ENCODE measurements around the gene ADGRF3. TPM values are rescaled to one million over a fixed set of nuclear protein-coding genes. Genes with fewer than 3 reads are reported as not detected.

ADGRF3 gene
- total and polyA plus RNA-seq, 9 of the 15 experiments (the other 6 are each of a cell fraction or from before 2014, with no cell fraction given) = 0.04 to 0.54 (median 0.16) TPM; not detected in 2

GRCh38 chr2:26345545-26346453, 790 bp downstream of the ADGRF3 start, which contains the start of gene SELENOI (continued):
- TF ChIP-seq MTA3 (IDR thresholded peaks at IDR 0.05; ENCODE audit: borderline replicate concordance) (peak; percentile 76; the same call in 1 of the 2 replicates), CLOCK (CRISPR knock-in tag; IDR thresholded peaks at IDR 0.05; ENCODE audit: borderline replicate concordance) (no peak), ZNF165 (CRISPR knock-in tag; IDR thresholded peaks at IDR 0.05; ENCODE audit: borderline replicate concordance) (no peak), RBM22 (IDR thresholded peaks at IDR 0.05; ENCODE audit: low read depth, low read length, poor library complexity, severe bottlenecking) (no peak), JUNB (CRISPR knock-in tag; conservative IDR thresholded peaks at IDR 0.05) (no peak), KLF6 (CRISPR knock-in tag; IDR thresholded peaks at IDR 0.05; ENCODE audit: borderline replicate concordance) (no peak; the same call in 1 of the 2 replicates), RBM39 (optimal IDR thresholded peaks at IDR 0.05; ENCODE audit: low read depth, low read length) (no peak), HDAC3 (IDR thresholded peaks at IDR 0.05; ENCODE audit: borderline replicate concordance, partially characterized antibody) (no peak), TAF1 (IDR thresholded peaks at IDR 0.05; ENCODE audit: control insufficient read depth, extremely low read depth, insufficient read depth, low read length, severe bottlenecking) (peak; percentile 89), RFX1 (IDR thresholded peaks at IDR 0.05) (no peak), IRF2 (CRISPR knock-in tag; IDR thresholded peaks at IDR 0.05) (no peak), ZNF57 (CRISPR knock-in tag; IDR thresholded peaks at IDR 0.05) (no peak), NEUROD1 (IDR thresholded peaks at IDR 0.05; ENCODE audit: borderline replicate concordance, low read depth, low read length, partially characterized antibody) (peak; percentile 73), SMAD2 (IDR thresholded peaks at IDR 0.05; ENCODE audit: low read depth, low read length) (no peak), ETV1 (tag; conservative IDR thresholded peaks at IDR 0.05; ENCODE audit: low read depth) (no peak), ZNF785 (CRISPR knock-in tag; IDR thresholded peaks at IDR 0.05) (no peak)
- TF ChIP-seq, protein P1, sequence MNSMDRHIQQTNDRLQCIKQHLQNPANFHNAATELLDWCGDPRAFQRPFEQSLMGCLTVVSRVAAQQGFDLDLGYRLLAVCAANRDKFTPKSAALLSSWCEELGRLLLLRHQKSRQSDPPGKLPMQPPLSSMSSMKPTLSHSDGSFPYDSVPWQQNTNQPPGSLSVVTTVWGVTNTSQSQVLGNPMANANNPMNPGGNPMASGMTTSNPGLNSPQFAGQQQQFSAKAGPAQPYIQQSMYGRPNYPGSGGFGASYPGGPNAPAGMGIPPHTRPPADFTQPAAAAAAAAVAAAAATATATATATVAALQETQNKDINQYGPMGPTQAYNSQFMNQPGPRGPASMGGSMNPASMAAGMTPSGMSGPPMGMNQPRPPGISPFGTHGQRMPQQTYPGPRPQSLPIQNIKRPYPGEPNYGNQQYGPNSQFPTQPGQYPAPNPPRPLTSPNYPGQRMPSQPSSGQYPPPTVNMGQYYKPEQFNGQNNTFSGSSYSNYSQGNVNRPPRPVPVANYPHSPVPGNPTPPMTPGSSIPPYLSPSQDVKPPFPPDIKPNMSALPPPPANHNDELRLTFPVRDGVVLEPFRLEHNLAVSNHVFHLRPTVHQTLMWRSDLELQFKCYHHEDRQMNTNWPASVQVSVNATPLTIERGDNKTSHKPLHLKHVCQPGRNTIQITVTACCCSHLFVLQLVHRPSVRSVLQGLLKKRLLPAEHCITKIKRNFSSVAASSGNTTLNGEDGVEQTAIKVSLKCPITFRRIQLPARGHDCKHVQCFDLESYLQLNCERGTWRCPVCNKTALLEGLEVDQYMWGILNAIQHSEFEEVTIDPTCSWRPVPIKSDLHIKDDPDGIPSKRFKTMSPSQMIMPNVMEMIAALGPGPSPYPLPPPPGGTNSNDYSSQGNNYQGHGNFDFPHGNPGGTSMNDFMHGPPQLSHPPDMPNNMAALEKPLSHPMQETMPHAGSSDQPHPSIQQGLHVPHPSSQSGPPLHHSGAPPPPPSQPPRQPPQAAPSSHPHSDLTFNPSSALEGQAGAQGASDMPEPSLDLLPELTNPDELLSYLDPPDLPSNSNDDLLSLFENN (IDR thresholded peaks at IDR 0.05; ENCODE audit: low read depth in 2 of 2, low read length in 2 of 2) = no peak; a peak in 1 of 4 replicates
- TF ChIP-seq, protein P2, sequence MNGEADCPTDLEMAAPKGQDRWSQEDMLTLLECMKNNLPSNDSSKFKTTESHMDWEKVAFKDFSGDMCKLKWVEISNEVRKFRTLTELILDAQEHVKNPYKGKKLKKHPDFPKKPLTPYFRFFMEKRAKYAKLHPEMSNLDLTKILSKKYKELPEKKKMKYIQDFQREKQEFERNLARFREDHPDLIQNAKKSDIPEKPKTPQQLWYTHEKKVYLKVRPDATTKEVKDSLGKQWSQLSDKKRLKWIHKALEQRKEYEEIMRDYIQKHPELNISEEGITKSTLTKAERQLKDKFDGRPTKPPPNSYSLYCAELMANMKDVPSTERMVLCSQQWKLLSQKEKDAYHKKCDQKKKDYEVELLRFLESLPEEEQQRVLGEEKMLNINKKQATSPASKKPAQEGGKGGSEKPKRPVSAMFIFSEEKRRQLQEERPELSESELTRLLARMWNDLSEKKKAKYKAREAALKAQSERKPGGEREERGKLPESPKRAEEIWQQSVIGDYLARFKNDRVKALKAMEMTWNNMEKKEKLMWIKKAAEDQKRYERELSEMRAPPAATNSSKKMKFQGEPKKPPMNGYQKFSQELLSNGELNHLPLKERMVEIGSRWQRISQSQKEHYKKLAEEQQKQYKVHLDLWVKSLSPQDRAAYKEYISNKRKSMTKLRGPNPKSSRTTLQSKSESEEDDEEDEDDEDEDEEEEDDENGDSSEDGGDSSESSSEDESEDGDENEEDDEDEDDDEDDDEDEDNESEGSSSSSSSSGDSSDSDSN (IDR thresholded peaks at IDR 0.05; ENCODE audit: borderline replicate concordance in 1 of 2, low read depth in 2 of 2, low read length in 2 of 2) = peak in 1 of 2 experiments; percentile 7; a peak in 1 of 4 replicates
